Measurements from ENCODE around the gene PBX3. TPM values are rescaled to one million over a fixed set of nuclear protein-coding genes. Genes with fewer than 3 reads are reported as not detected.

Gene PBX3
- total RNA-seq, 1 experiment from 2014 or later, result 1.5 TPM

- intact Hi-C loops (cut with micrococcal nuclease; ENCODE audit: unreplicated experiment), result no loop called here
- Histone ChIP-seq H3K9me3 (ENCODE audit: low read depth, low read length, poor library complexity, severe bottlenecking) (no peaks in the 10 kb centered on the region), H3K27me3 (replicated peaks; ENCODE audit: insufficient read depth, low read depth, low read length, poor library complexity) (peaks cover 62% of the 10 kb centered on the region), H3K27ac (ENCODE audit: low read depth, low read length, poor library complexity, severe bottlenecking) (no peak overlapping the region), H3K36me3 (ENCODE audit: insufficient read depth, low read length, poor library complexity, severe bottlenecking) (no peaks in the 10 kb centered on the region), H3K4me1 (ENCODE audit: insufficient read depth, low read length, poor library complexity, severe bottlenecking) (no peaks in the 10 kb centered on the region), H3K4me3 (ENCODE audit: low read depth, low read length, poor library complexity, severe bottlenecking) (no peak overlapping the region)
- no TSS peak for BruUV-seq (replicated peaks)
- CTCF ChIA-PET, result no interaction called here
- TF ChIP-seq, protein P1, sequence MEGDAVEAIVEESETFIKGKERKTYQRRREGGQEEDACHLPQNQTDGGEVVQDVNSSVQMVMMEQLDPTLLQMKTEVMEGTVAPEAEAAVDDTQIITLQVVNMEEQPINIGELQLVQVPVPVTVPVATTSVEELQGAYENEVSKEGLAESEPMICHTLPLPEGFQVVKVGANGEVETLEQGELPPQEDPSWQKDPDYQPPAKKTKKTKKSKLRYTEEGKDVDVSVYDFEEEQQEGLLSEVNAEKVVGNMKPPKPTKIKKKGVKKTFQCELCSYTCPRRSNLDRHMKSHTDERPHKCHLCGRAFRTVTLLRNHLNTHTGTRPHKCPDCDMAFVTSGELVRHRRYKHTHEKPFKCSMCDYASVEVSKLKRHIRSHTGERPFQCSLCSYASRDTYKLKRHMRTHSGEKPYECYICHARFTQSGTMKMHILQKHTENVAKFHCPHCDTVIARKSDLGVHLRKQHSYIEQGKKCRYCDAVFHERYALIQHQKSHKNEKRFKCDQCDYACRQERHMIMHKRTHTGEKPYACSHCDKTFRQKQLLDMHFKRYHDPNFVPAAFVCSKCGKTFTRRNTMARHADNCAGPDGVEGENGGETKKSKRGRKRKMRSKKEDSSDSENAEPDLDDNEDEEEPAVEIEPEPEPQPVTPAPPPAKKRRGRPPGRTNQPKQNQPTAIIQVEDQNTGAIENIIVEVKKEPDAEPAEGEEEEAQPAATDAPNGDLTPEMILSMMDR (conservative IDR thresholded peaks at IDR 0.05; ENCODE audit: low read depth, low read length), result no peak
- no peak for TF ChIP-seq EZH2 (IDR thresholded peaks at IDR 0.05; ENCODE audit: borderline replicate concordance, low read depth, low read length, poor library complexity, severe bottlenecking)
- POLR2A ChIA-PET (ENCODE audit: low non-redundant PET), result no interaction called here
- DNase-seq (ENCODE audit: low spot score), result no peak
Measured at GRCh38 chr9:125959315-125959714, 212.1 kb downstream of the PBX3 start.

- no peaks in the 10 kb centered on the region for H3K36me3 ChIP-seq (ENCODE audit: insufficient read depth, low read length, poor library complexity, severe bottlenecking)
- no peaks in the 10 kb centered on the region for H3K9me3 ChIP-seq (ENCODE audit: low read depth, low read length, poor library complexity, severe bottlenecking)
- no peaks in the 10 kb centered on the region for H3K4me1 ChIP-seq (ENCODE audit: insufficient read depth, low read length, poor library complexity, severe bottlenecking)
- intact Hi-C loops (cut with micrococcal nuclease; ENCODE audit: unreplicated experiment), result no loop called here
- POLR2A ChIA-PET (ENCODE audit: low non-redundant PET), result no interaction called here
- no peak for DNase-seq (ENCODE audit: low spot score)
- H3K4me3 ChIP-seq (ENCODE audit: low read depth, low read length, poor library complexity, severe bottlenecking), result no peak overlapping the region
- peaks cover 58% of the 10 kb centered on the region for H3K27me3 ChIP-seq (replicated peaks; ENCODE audit: insufficient read depth, low read depth, low read length, poor library complexity)
- TF ChIP-seq, protein P1 (conservative IDR thresholded peaks at IDR 0.05; ENCODE audit: low read depth, low read length), result no peak
- no peak for TF ChIP-seq EZH2 (IDR thresholded peaks at IDR 0.05; ENCODE audit: borderline replicate concordance, low read depth, low read length, poor library complexity, severe bottlenecking)
- BruUV-seq (replicated peaks), result no TSS peak
- no peak overlapping the region for H3K27ac ChIP-seq (ENCODE audit: low read depth, low read length, poor library complexity, severe bottlenecking)
- CTCF ChIA-PET, result interaction anchor here (0.6 kb wide), 1 partner anchor 10 kb away, joined by 3 read pairs; no protein-coding TSS in a partner anchor
Measured at GRCh38 chr9:125959951-125960619, 212.9 kb downstream of the PBX3 start.

DNA sequence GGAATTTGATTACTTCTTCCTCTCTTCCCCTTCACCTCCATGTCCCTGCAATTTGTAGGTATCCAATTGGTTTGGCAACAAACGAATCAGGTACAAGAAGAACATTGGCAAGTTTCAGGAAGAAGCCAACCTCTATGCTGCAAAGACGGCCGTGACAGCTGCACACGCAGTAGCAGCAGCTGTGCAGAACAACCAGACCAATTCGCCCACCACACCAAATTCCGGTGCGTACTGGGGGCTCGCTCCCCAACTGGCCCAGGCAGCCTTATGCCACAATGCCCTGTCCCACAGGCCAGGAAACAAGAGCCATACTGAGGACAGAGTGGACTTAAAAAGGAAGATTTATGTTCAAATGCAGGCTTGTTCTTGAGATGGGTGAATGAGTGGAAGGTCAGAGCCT lies 213.5 kb downstream of the PBX3 start:
- no peak for DNase-seq (ENCODE audit: low spot score)
- intact Hi-C loops (cut with micrococcal nuclease; ENCODE audit: unreplicated experiment), result no loop called here
- Histone ChIP-seq H3K4me1 (ENCODE audit: insufficient read depth, low read length, poor library complexity, severe bottlenecking) (no peaks in the 10 kb centered on the region), H3K27me3 (replicated peaks; ENCODE audit: insufficient read depth, low read depth, low read length, poor library complexity) (peaks cover 53% of the 10 kb centered on the region), H3K36me3 (ENCODE audit: insufficient read depth, low read length, poor library complexity, severe bottlenecking) (no peaks in the 10 kb centered on the region), H3K27ac (ENCODE audit: low read depth, low read length, poor library complexity, severe bottlenecking) (no peak overlapping the region), H3K4me3 (ENCODE audit: low read depth, low read length, poor library complexity, severe bottlenecking) (no peak overlapping the region), H3K9me3 (ENCODE audit: low read depth, low read length, poor library complexity, severe bottlenecking) (no peaks in the 10 kb centered on the region)
- TF ChIP-seq EZH2 (IDR thresholded peaks at IDR 0.05; ENCODE audit: borderline replicate concordance, low read depth, low read length, poor library complexity, severe bottlenecking), result no peak
- TF ChIP-seq, protein P1 (conservative IDR thresholded peaks at IDR 0.05; ENCODE audit: low read depth, low read length), result no peak
- CTCF ChIA-PET, result no interaction called here
- POLR2A ChIA-PET (ENCODE audit: low non-redundant PET), result no interaction called here
- BruUV-seq (replicated peaks), result no TSS peak
